Measurements from ENCODE around the gene IL17RB.

IL17RB gene

DNA sequence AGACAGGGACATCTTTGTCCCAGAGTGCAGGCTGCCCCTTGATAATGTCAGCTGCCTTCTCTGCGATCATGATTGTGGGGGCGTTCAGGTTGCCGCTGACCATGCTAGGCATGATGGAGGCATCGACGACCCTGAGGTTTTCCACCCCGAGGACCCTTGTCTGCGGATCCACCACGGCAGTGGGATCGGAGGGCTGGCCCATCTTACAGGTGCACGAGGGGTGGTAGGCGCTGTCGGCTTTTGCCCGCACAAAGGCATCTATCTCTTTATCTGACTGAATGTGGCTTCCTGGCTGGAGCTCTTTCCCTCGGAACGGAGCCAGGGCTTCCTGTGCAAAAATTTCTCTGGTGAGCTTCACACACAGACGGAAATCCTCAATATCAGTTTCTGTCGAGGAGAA is 28.6 kb upstream of the IL17RB start:
- Histone ChIP-seq H3K4me3 (no peak overlapping the region), H3K27ac (no peak overlapping the region), H3K36me3 (no peaks in the 10 kb centered on the region), H3K4me1 (peaks cover 0 to 17% (median 4%) of the 10 kb centered on the region in 10 experiments; a peak in 7 of 20 replicates), H3K9me3 (replicated peaks in 1 of 11) (no peaks in the 10 kb centered on the region), H3K9ac (no peak overlapping the region), H4K20me1 (peaks cover 0 to 4% (median 0%) of the 10 kb centered on the region in 11 experiments; a peak in 1 of 22 replicates), H3K4me2 (no peak overlapping the region), H3K27me3 (no peaks in the 10 kb centered on the region)
- TF ChIP-seq Cebpa-rat (IDR thresholded peaks at IDR 0.05) = no peak

DNA sequence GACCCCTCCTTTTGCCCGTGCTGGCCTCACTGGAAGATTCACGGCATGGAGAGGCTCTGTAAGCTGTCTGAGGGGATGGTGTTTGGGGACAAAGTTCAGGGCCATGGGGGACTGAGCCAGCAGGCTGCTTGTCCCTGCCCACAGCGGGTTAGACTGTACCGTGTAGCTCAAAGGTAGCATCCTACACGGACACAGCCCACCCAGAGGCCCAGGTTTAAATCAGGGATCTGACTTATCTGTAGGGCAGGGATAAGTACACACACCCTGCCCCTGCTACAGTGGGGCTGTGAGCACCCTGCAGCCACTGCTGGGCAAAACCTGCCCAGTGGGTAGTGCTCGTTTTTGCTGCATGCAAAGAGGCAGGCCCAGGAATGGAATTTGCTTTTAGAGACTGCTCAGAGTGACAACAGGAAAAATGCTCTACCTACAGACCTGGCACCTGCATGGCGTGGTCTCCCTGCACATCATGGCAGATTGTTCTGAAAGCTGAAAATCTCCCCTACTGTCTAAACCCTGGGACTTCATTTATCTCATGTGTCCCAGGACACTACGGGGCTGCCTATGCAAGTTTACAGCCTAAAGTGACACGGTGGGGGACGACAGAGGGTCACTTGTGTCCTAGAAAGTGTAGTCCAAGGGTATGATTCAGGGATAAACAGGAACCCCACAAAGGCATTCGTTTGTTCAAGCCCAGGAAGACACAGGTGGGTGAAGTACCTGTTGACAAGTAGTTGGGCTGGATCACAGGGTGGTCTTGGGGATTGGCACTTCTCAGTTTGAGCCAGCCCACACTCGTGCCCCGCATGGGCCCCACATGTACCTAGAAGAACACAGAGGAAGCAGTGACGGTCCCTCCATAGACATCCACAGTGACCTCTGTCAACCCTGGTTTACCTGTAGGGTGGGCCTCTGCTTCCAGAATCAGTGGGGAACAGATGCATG is 27.9 kb upstream of the IL17RB start:
- Histone ChIP-seq H3K27ac (no peak overlapping the region), H4K20me1 (peaks cover 0 to 4% (median 0%) of the 10 kb centered on the region in 11 experiments; a peak in 1 of 22 replicates), H3K27me3 (no peaks in the 10 kb centered on the region), H3K9ac (no peak overlapping the region), H3K9me3 (replicated peaks in 1 of 11) (no peaks in the 10 kb centered on the region; a peak in 1 of 22 replicates), H3K4me3 (no peak overlapping the region), H3K36me3 (no peaks in the 10 kb centered on the region), H3K4me1 (peaks cover 0 to 17% (median 4%) of the 10 kb centered on the region in 10 experiments; a peak in 7 of 20 replicates), H3K4me2 (no peak overlapping the region)
- no peak for TF ChIP-seq Cebpa-rat (IDR thresholded peaks at IDR 0.05)

DNA sequence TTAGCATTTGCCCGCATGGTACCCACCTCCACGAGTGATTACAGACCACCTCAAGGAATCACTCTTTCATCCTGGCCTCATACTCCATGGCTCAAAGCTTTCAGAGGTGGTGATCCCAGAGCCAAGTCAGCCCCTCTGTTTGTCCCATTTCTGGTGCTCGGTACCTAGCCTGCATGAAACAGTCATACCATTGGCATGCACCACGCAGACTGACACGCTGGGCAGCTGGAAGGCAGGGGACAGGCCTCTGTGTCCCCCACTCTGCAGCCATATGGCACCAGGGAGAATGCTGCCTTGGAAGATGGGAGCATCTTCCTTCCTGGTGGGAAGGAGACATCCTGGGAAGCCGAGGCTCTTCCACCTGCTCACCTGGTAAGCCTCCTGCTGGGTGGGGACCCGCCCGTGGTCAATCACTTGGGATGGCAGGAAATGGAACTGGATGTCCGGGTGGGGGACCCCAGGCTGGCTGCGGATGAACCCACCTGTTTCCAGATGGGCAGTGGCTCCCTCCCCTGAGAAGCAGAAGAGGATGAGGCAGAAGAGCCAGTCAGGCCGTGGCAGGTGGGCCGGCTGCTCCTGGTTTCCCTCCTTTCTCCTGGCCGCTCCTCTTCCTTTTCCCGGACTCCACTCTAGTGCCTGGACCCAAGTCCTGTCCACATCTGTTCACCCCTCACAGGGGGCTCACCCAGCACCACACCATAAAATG is 27.1 kb upstream of the IL17RB start:
- TF ChIP-seq Cebpa-rat (IDR thresholded peaks at IDR 0.05) = no peak
- H4K20me1 ChIP-seq = peaks cover 0 to 4% (median 0%) of the 10 kb centered on the region in 11 experiments; a peak in 1 of 22 replicates
- H3K9ac ChIP-seq = no peak overlapping the region
- H3K36me3 ChIP-seq = no peaks in the 10 kb centered on the region
- no peak overlapping the region for H3K4me3 ChIP-seq
- H3K9me3 ChIP-seq (replicated peaks in 1 of 11) = no peaks in the 10 kb centered on the region; a peak in 1 of 22 replicates
- no peaks in the 10 kb centered on the region for H3K27me3 ChIP-seq
- no peak overlapping the region for H3K4me2 ChIP-seq
- H3K4me1 ChIP-seq = peaks cover 0 to 13% (median 4%) of the 10 kb centered on the region in 10 experiments; a peak in 7 of 20 replicates
- H3K27ac ChIP-seq = no peak overlapping the region

DNA sequence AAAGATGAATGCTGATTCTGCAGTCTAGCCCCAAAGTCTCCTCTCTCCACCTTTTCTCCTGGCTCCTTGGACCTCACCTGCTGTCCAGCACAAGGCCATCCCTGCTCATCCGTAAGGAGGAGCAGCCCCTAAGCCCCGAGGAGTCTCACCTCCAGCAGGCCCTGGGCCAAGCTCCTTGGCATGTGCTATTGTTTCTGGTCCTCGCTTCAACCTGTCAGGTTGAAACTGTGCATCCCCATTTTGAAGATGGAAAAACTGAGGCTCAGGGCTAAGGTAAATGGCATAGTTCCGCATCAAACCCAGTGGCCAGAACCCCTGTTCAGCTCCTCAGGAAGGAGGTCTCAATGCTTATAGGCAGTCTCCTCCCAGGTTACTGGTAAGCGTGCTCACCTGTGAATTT is 26.3 kb upstream of the IL17RB start:
- H3K9me3 ChIP-seq (replicated peaks in 1 of 11) = no peaks in the 10 kb centered on the region; a peak in 1 of 22 replicates
- H3K27ac ChIP-seq = no peak overlapping the region
- no peak overlapping the region for H3K4me2 ChIP-seq
- no peak overlapping the region for H3K9ac ChIP-seq
- no peaks in the 10 kb centered on the region for H3K36me3 ChIP-seq
- no peak overlapping the region for H3K4me3 ChIP-seq
- no peak for TF ChIP-seq Cebpa-rat (IDR thresholded peaks at IDR 0.05)
- H3K27me3 ChIP-seq = no peaks in the 10 kb centered on the region
- H3K4me1 ChIP-seq = peaks cover 0 to 12% (median 4%) of the 10 kb centered on the region in 10 experiments; a peak in 6 of 20 replicates
- H4K20me1 ChIP-seq = peaks cover 0 to 4% (median 0%) of the 10 kb centered on the region in 11 experiments; a peak in 1 of 22 replicates

DNA sequence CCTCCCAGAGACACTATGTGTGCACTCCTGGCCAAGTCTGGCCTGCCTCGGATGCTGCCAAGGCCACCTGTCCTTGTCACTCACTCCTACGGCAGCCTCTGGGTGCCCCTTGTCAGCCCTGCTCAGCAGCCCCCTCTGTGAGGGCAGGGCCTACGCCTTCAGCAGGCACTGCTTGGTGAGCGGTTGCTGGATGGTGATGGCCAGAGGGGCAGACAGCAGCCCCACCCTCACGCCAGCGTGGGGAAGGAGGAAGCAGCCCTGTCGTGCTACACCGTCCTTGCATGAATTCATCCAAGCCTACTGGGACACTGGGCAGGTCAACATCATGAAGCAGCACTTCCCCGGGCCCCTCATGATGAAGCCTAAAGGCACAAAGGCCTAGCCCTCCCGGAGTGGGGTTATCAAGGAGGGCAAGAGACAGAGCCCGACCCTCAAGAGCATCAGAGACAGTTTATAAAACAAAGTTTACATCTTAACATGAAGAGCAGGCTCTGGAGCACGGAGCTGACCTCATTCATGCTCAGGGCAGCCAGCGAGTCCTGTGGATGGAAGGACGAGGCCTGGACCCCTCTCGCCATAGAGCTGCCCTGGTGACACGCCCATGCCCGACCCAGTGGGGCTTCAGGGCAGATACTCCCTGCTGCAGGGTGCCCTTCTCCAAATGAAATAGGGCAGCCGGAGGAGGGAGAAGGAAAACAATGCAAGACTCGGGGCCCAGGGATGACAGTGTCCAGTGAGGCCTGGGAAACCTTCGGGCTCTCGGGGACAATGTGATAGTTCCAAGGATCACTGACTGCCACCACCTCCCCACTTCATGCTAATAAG is 25.4 kb upstream of the IL17RB start:
- H4K20me1 ChIP-seq = peaks cover 0 to 4% (median 0%) of the 10 kb centered on the region in 11 experiments; a peak in 1 of 22 replicates
- no peak overlapping the region for H3K27ac ChIP-seq
- no peak for TF ChIP-seq Cebpa-rat (IDR thresholded peaks at IDR 0.05)
- no peaks in the 10 kb centered on the region for H3K27me3 ChIP-seq
- no peaks in the 10 kb centered on the region for H3K36me3 ChIP-seq
- no peak overlapping the region for H3K4me3 ChIP-seq
- H3K9me3 ChIP-seq (replicated peaks in 1 of 11) = no peaks in the 10 kb centered on the region; a peak in 1 of 22 replicates
- peaks cover 0 to 12% (median 4%) of the 10 kb centered on the region in 10 experiments; a peak in 6 of 20 replicates for H3K4me1 ChIP-seq
- H3K4me2 ChIP-seq = peak overlapping the region in 2 of 11 experiments; percentile 5 to 19; a peak in 3 of 22 replicates
- H3K9ac ChIP-seq = no peak overlapping the region

DNA sequence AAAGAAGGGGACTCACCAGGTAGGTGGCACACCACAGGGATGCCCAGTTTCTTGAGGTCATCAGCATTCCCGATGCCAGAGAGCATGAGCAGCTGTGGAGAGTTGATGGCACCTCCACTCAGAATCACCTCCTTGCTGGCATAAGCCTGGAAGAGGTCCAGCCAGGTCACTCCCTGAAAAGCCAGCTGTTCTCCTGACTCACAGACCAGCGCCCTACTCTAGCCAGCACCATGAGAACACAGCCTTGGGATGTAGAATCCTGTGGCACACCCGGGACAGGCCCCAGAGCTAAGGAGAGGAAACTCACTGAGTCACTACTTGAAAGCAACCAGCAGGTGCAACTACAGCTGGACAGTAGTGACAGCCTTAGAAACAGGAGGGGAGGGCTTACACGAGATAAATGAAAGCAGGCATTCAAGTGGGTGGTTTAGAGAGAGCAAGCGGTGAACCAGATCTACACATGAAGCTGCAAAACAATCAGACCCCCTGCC is 24.7 kb upstream of the IL17RB start:
- no peak overlapping the region for H3K4me3 ChIP-seq
- H3K27ac ChIP-seq = no peak overlapping the region
- peaks cover 0 to 4% (median 0%) of the 10 kb centered on the region in 11 experiments; a peak in 1 of 22 replicates for H4K20me1 ChIP-seq
- H3K9me3 ChIP-seq (replicated peaks in 1 of 11) = no peaks in the 10 kb centered on the region; a peak in 1 of 22 replicates
- no peaks in the 10 kb centered on the region for H3K36me3 ChIP-seq
- no peaks in the 10 kb centered on the region for H3K27me3 ChIP-seq
- H3K4me1 ChIP-seq = peaks cover 0 to 12% (median 4%) of the 10 kb centered on the region in 10 experiments; a peak in 6 of 20 replicates
- H3K4me2 ChIP-seq = no peak overlapping the region
- H3K9ac ChIP-seq = no peak overlapping the region
- TF ChIP-seq Cebpa-rat (IDR thresholded peaks at IDR 0.05) = no peak

DNA sequence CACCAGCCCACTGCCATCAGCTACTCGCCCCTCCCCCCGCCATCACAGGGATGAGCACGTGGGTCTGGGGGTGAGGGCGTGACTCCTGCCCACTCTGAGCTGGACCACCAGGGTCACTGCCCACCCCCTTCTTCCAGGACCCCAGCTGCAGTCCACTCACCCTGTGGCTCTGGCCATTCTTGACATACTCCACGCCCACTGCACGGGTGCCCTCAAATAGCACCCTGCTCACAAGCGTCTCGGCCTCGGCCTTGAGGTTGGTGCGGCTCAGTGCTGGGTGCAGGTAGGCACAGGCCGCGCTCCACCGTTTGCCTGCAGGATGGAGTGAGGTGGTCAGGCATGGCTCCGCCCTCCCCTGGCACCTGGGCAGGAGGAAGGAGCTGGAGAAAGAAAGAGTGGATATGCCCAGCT is 24.0 kb upstream of the IL17RB start:
- no peak for TF ChIP-seq Cebpa-rat (IDR thresholded peaks at IDR 0.05)
- Histone ChIP-seq H3K9me3 (replicated peaks in 1 of 11) (no peaks in the 10 kb centered on the region; a peak in 1 of 22 replicates), H3K4me1 (peaks cover 0 to 12% (median 4%) of the 10 kb centered on the region in 10 experiments; a peak in 6 of 20 replicates), H4K20me1 (peaks cover 0 to 4% (median 0%) of the 10 kb centered on the region in 11 experiments; a peak in 1 of 22 replicates), H3K4me2 (no peak overlapping the region), H3K4me3 (no peak overlapping the region), H3K27ac (no peak overlapping the region), H3K9ac (no peak overlapping the region), H3K36me3 (no peaks in the 10 kb centered on the region), H3K27me3 (no peaks in the 10 kb centered on the region)

Data from BLaER1 treated with 17β-estradiol and CSF1 and Interleukin-3, amounts not matched to agents 10 nM and 100 nM (cell line).